Measurements from ENCODE around the gene TATDN2.

Gene TATDN2, protein sequence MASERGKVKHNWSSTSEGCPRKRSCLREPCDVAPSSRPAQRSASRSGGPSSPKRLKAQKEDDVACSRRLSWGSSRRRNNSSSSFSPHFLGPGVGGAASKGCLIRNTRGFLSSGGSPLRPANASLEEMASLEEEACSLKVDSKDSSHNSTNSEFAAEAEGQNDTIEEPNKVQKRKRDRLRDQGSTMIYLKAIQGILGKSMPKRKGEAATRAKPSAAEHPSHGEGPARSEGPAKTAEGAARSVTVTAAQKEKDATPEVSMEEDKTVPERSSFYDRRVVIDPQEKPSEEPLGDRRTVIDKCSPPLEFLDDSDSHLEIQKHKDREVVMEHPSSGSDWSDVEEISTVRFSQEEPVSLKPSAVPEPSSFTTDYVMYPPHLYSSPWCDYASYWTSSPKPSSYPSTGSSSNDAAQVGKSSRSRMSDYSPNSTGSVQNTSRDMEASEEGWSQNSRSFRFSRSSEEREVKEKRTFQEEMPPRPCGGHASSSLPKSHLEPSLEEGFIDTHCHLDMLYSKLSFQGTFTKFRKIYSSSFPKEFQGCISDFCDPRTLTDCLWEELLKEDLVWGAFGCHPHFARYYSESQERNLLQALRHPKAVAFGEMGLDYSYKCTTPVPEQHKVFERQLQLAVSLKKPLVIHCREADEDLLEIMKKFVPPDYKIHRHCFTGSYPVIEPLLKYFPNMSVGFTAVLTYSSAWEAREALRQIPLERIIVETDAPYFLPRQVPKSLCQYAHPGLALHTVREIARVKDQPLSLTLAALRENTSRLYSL

DNA sequence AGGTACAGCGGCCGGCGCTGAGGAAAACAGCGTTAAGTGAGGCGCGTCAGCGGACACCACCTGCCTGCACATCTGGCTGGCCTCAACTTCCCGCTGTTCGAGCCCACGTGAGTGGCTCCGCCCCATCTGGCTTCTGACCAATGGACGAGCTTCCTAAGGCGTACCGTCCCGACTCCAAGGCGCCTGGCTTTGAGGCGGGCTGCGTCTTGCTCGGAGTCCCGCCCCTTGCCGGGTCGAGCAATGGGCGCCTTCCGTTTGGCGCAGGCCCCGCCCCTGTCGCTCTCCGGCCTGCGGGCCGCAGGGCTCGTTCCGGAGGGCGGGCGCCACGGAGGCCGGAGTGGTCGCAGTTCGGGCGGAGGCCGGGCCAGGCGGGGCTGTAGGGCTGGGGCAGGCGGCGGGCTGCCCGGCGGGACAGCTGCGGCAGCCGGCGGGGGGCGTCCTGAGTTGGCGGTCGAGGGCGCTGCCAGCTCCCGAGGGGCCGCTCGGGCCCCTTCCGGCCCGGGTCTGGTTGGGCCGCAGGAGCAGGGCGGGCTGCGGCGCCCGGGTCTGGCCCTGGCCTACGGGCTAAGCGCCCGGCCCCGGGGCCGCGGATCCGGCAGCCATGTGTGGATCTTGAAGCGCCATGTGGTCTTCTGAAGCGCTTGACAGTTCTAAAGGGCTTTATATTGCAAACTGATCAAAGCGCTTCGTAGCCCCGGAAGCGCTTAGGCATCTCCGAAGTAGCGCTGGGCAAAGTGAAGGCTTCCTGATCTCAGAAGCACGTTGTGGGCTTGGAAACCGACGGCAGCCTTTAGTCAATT, at the start of gene TATDN2:
TSS of gene TATDN2 (plus strand) at position 276 of the 800 bp plus-strand sequence. CDS start 742 bp downstream, outside the sequence.
- DNase-seq = peak; percentile 94

- peak; percentile 56 for DNase-seq
These were observed 49.3 kb upstream of the TATDN2 start for GRCh38 chr3:10198761-10199649.

DNA sequence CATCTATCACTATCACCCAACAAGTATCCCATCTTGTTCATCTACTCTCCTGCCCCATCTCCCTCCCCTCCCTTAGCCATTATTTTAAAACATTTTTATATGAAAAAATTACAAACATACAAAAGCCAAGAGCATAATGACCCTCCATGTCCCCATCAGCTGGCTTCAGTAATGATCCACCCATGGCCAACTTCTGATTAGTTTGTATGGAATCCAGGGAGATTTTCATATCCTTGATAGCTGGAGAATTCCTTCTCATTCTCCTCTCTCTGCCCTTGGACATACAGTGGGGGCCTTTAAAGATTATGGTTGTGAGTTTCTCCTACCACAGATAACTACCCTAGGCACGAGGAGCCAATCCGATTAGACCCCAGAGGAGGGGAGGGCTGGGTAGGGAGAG, 43.3 kb upstream of the TATDN2 start:
- DNase-seq = no peak

DNA sequence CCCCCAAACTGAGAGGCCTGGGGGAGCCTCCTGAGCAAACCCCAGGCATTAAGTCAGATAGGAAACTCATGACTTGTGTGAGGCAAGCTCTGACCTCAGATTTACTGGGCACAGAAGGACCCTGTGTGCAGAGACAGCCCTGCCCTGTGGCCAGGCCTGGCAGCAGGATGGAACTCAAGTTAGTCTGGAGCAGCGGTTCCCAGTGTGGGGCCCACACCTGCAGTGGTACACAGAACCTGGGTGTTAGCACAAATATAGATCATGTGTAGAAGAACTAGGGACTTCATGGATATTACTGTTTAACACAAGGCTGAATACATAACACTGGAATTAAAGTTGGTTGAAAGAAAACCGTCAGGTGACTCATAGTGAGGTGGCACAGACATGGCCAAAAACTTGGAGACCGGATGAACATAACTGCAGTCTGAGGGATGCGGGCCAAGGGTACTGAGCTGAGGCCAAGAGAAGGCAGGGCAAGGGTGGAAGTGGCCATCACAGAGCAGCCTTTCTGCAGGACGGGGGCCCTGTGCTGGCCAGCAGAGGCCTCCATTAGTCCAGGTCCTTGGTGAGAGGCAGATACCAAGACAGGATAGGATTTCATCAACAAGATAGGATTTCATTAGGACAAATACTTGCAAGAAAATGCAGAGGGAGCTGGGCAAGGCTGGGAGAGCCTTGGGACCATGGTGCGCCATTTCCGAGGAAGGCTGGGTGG, 42.7 kb upstream of the TATDN2 start:
- DNase-seq = no peak

GRCh38 chr3:10206166-10206511, 42.1 kb upstream of the TATDN2 start:
- no peak for DNase-seq

DNA sequence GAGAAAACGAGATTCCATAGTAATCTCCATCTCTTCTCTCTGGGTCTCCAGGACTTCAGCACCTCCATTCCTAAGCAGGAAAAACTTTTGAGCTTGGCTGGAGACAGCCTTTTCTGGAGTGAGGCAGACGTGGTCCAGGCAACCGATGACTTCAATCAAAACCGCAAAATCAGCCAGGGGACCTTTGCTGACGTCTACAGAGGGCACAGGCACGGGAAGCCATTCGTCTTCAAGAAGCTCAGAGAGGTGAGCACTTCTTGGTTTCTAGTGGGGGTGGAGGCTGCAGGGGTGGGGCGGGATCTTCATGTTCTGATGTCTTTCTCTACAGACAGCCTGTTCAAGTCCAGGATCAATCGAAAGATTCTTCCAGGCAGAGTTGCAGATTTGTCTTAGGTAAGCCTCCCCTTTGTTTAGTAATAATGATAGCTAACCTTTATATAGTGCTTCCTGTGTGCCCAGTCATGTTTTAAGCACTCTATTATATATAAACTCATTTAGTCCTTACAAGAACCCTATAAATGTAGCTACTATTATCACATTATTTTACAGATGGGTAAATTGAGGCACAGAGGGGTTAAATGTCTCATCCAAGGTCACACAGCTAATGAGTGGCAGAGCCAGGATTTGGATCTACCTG, 35.0 kb upstream of the TATDN2 start:
- no peak for DNase-seq

DNA sequence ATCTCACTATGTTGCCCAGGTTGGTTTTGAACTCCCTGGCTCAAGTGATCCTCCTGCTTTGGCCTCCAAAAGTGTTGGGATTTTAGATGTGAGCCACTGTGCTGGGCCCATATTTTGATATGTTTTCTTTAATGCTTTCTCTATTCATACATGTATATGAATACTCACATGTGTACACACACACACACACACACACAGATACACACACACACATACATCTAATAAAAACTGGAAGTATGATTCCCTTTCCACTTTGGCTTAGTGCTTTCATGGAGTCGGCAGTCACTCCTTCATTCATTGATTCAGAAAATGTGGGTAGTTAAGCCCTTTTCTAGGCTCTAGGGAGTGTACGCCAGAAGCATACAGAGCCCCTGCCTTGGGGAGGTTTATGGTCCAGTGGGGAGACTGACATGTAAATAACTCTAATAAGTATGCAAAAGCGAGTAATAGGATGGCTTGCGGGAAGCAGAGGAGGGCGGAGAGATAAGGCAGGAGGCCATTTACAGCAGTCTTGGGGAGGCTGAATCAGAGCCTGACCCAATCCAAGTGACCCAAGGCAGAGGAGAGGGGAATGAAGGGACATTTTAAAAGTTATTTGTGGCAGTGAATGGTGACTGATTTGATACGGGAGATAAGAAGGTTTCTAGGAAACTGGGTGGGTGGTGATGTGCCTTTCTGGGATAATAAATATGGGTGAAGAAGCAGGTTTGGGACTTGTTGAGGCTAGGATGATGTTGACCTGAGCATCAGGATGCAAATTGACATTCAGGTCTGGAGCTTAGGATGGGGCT, 32.5 kb upstream of the TATDN2 start:
- DNase-seq = no peak

DNA sequence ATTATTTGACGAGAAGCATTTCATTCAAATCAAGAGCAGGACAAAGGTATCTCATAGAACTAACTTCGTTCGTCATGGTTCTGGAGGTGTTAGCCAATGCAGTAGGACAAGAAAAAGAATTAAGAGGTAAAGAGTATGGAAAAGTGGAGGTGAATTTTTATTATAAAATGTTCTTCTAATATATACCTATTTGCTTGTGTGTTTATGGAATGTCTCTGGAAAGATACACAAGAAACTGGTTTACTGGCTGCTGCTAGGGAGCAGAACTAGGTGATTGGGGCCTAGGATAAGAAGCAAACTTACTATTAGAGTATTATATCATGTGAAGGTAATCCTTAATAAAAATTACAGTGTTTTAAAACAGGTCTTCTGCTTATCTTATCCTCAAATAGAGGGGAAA, 30.9 kb upstream of the TATDN2 start:
- DNase-seq = no peak

- no peak for DNase-seq
These were observed 28.5 kb upstream of the TATDN2 start for GRCh38 chr3:10219737-10220136.

DNA sequence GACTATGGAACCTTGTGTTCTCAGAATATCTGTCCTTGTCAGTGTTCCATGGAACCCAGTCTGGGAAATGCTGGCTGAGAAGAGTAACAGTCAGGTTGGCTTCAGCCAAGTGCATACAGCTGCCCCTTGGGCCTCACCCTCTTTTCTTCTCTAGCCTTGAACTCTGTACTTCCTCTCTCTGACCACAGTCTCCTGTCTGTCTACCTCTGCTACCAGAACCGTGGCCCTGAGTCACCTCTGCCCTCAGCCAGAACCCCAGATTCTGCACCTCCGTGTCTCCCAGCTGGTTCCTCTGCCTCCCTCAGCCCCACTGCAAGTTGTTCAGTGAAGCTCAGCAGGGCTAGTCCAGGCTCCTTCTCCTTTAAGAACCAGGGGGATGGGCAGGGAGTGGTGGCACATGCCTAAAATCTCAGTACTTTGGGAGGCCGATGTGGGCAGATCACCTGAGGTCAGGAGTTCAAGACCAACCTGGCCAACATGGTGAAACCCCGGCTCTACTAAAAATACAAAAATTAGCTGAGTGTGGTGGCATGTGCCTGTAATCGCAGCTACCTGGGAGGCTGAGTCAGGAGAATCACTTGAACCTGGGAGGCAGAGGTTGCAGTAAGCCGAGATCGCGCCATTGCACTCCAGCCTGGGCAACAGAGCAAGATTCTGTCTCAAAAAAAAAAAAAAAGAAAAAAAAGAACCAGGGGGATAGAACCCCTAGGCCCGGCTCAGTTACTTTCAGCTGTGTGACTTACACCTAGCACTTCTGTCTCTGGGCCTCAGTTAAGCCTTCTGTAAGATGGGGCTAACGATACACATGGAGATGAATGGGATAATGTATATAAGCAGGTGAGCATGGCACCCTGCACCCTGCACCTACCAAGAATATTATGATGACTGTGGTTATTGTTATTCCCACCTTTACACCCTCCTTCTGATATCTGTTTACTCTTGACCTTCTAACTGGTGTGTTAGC, 24.3 kb upstream of the TATDN2 start:
- DNase-seq = peak; percentile 24

DNA sequence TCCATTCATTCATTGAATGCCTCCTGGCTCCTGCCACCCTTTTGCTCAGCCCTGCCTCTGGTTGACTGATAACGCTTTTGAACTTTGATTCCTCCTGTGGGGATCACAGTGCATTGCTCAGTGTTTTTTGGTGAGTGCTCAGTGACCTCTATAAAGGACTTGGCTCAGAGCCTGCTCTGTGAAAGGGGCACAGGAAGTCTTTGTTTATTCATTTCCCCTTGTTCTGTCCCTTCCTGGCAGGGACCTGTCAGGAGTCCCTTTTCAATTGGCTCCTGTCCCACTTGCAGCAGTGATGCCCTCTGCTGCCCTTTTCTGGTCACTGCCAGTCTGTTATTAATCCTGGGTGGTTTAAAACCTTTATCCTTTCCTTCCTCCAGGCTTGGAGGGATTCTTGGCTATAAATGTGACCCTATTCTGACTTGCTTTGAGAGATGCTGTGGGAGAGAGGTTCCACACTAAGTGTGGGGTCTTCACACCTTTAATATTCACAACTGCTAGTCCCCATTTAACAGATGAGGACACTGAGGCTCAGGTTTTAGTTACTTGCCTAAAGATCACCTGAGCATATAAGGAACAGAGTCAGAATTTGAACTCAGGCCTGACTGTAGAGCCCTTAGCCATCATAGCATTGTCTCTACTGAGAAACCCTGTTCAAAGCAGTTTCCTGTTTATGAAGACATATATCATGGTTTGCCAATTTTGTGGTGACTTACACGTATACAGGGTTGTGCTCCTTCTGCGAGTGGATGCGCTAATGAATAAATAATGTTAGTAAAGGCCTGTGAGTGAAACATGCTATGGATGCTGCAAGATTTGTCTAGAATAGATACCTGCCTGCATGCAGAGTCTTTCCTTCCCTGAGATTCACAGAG, 23.2 kb upstream of the TATDN2 start:
- DNase-seq = peak; percentile 49

DNA sequence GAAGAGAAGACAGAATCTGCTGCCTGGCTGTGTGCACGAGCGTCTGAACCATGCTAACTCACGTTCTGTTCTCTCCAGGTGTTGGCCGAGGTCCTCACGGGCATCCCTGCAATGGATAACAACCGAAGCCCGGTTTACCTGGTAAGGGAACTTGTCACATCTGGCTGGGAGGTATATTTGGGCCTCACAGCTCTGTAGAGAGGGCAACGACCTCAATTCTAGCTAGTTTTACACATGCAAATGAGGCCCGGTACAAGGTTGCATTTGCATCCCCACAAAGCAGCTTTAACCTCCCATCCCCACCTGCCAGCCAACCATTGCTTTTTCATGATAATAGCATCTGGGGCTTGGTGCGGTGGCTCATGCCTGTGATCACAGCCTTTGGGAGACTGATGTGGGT, 22.0 kb upstream of the TATDN2 start:
- DNase-seq = no peak

DNA sequence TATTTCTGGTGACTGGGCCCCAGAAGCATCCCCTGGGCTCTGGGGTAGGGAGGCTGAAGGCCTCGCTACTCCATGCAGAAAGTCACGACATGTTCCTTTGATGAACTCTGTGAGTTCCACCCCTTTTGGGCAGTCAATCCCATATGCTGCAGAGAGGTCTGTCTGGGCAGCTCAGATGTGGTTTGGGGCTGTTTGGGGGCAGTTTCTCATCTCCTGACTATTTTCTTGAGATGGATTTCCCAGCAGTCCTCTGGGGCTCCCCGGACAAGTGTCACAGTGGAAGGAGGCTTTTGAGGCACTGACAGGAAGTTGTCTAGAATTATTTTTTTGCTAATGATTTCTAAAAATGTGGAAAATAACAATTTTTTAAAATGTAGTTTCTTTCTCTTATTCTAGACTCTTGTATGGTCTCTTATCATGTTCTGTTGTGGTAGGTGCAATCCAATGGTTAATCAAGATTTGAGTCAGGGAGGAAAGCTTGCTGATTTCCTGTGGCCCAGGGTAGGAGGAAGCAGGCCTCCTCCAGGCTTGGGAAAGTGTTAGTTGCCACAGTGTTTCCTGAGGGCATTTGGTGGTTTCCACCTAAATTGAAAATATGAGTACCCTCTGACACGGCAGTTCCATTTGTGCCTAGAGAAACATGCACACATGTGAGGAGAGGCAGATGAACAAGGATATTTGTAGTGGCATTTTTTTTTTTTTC, 19.9 kb upstream of the TATDN2 start:
- peak; percentile 51 for DNase-seq

GRCh38 chr3:10229576-10229975, 18.7 kb upstream of the TATDN2 start:
- no peak for DNase-seq

DNA sequence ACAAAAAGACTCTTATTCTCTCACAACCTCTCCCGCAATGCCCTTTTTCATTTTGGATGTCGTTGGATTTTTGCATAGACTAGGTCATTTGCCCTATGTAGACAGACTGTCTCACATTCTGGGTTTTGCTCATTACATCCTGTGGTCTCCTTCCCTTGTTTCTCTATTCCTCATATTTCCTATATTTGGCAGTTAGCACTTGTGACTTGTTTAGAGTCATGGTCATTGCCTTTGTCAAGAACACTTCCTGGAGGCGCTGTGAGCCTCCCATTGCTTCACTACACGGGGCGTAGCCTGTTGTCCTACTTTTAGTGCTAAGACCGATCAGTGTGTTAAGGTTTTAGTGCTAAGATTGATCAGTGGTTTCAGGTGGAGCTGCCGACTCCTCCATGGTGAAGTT, 16.1 kb upstream of the TATDN2 start:
- DNase-seq = no peak

DNA sequence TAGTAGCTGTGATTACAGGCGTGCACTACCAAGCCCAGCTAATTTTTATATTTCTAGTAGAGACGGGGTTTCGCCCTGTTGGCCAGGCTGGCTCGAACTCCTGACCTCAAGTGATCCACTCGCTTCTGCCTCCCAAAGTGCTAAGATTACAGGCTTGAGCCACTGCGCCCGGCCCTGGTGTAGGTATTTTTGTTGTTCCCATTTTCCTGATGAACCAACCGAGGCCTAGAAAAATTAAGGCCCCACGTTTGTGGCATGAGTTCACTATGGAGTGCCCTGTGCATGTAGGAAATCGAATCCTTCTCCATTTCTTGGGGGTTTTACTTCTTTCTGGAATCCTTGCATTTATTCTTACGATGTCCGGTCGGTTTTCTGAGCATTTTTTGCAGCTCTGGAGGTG, 14.3 kb upstream of the TATDN2 start:
- no peak for DNase-seq

DNA sequence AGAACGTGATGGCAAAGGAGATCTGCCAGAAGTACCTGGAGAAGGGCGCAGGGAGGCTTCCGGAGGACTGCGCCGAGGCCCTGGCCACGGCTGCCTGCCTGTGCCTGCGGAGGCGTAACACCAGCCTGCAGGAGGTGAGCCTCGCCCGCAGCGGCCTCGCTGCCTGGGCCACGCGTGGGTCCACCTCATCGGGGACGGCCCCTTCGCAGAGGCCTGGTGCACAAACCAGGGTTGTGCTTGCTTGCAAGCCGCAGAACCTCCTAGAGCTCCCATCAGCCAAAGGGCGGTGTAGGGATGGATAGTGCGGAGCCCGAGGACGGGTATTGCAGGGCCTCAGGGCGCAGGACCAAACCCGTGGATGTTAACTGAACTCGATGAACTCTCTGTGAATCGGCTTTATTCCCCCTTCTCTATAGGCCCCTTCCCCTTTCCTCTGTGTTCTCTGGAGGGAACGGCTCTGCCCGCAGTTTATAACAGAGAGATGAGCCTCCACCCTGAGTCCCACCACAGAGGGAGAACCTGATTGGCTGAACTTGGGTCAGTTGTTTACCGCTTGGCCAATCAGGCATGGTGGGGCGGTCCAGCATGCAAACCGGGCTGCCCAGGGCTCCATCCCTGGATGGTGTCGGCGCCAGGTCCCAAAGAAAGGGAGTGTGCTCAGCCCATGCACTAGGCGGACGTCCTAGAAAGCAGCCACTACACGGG, 13.6 kb upstream of the TATDN2 start:
- DNase-seq = no peak
